ENCODE measurements around the gene ATP5ME.
"Not testable (repeated sequence)": the region's sequence is repeated elsewhere in the genome, so short reads cannot be mapped to it uniquely, and the experiment has no call there.

Gene ATP5ME

GRCh38 chr4:699816-700580 is 25.9 kb upstream of the ATP5ME start:
- TF ChIP-seq POLR2A (IDR thresholded peaks at IDR 0.05; ENCODE audit: low read length): no peak
- TF ChIP-seq GATA1 (IDR thresholded peaks at IDR 0.05; ENCODE audit: low read depth, low read length): no peak

GRCh38 chr4:694341-694940 is 20.4 kb upstream of the ATP5ME start:
- DNase-seq: not testable (repeated sequence)

More at GRCh38 chr4:699816-700580, 25.9 kb upstream of the ATP5ME start:
- no peak for DNase-seq

GRCh38 chr4:692771-693554 is 18.9 kb upstream of the ATP5ME start:
- TF ChIP-seq POLR2A (IDR thresholded peaks at IDR 0.05; ENCODE audit: low read length) (no peak), GATA1 (IDR thresholded peaks at IDR 0.05; ENCODE audit: low read depth, low read length) (no peak)
- no peak for DNase-seq

- no peak for TF ChIP-seq GATA1 (IDR thresholded peaks at IDR 0.05; ENCODE audit: low read depth, low read length)
- no peak for TF ChIP-seq POLR2A (IDR thresholded peaks at IDR 0.05; ENCODE audit: low read length)
- DNase-seq: no peak
Measured at GRCh38 chr4:689723-690122, 15.6 kb upstream of the ATP5ME start.

GRCh38 chr4:688854-689681 is 15.0 kb upstream of the ATP5ME start, which contains the start of gene SLC49A3:
Gene SLC49A3, minus strand, starts transcription at chr4:689151. Its CDS starts 24 bp downstream, at chr4:689127.
- no peak for DNase-seq
- no peak for TF ChIP-seq POLR2A (IDR thresholded peaks at IDR 0.05; ENCODE audit: low read length)
- no peak for TF ChIP-seq GATA1 (IDR thresholded peaks at IDR 0.05; ENCODE audit: low read depth, low read length)

GRCh38 chr4:687971-688853 is 14.1 kb upstream of the ATP5ME start:
- TF ChIP-seq GATA1 (IDR thresholded peaks at IDR 0.05; ENCODE audit: low read depth, low read length): no peak
- TF ChIP-seq POLR2A (IDR thresholded peaks at IDR 0.05; ENCODE audit: low read length): no peak
- DNase-seq: no peak

GRCh38 chr4:687048-687970 is 13.2 kb upstream of the ATP5ME start:
- TF ChIP-seq POLR2A (IDR thresholded peaks at IDR 0.05; ENCODE audit: low read length): no peak
- no peak for TF ChIP-seq GATA1 (IDR thresholded peaks at IDR 0.05; ENCODE audit: low read depth, low read length)
- peak; percentile 59 to 77 for DNase-seq

DNA sequence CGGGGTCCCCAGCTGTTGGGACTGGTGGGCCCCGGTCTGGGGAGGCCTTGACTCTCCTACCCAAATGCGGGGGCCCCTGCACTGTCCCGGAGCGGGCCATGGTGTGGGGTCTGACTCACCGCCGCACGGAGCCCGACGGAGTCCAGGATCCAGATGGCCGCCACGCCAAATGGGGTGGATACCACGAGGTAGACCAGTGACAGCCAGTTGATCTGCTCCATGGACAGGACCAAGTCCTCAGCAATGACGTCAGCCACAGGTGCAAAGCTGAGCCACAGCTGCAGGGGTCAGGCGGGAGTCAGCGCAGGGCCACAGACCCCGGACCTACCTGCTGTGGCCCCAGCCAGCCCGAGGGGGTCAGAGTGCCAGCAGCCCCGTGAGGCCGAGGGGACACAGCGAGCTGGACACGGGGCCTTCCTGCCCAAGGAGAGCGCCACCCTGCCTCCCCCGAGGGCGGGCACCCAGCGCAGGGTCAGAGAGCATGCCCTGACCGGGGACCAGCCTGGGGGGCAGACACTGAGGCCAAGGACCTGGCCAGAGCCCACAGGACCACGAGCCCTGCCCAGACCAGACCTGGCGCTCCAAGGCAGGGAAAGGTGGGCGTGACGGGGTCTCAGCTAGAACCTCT is 12.5 kb upstream of the ATP5ME start:
- TF ChIP-seq GATA1 (IDR thresholded peaks at IDR 0.05; ENCODE audit: low read depth, low read length): no peak
- TF ChIP-seq POLR2A (IDR thresholded peaks at IDR 0.05; ENCODE audit: low read length): no peak
- DNase-seq: no peak

- TF ChIP-seq GATA1 (IDR thresholded peaks at IDR 0.05; ENCODE audit: low read depth, low read length) (no peak), POLR2A (IDR thresholded peaks at IDR 0.05; ENCODE audit: low read length) (no peak)
- DNase-seq: no peak
Measured at GRCh38 chr4:685679-686412, 11.8 kb upstream of the ATP5ME start.

DNA sequence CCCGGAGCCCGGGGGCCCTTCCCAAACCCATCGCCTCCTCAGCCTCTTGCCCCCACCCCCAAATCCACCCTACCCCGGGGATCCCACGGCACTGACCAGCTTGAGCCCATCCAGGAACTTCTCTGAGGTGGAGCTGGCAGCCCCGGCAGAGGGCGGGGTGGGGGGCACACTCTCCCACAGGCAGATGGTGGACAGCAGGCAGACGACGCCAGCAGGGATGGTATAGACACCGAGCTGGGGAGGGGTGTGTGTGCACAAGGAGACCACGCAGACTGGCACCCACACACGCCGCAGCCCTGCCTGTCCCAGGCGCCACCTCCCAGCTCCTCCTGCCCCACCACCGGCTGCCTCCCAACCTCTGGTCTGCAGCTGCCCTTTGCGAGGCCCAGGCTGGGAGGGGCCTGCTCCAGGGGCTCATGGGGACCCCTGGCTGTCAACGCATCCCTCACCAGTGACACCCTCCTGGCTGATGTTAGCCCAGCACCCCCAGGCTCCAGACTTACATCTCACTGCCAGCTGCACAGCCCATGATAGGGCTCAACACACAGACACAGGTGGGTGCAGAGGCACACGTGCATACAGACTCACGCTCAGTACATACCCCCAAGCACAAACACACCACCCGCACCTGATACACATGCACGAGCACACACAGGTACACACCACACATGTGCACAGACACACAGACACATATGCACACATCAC is 10.7 kb upstream of the ATP5ME start:
- TF ChIP-seq POLR2A (IDR thresholded peaks at IDR 0.05; ENCODE audit: low read length) (no peak), GATA1 (IDR thresholded peaks at IDR 0.05; ENCODE audit: low read depth, low read length) (no peak)
- DNase-seq: no peak

Data from erythroblast (primary cell).